HL-60 (cell line): ENCODE results near the gene FBXW5.

Experiments used
- DNase-seq, 2 experiments: peaks; one replicate each; pipeline ENCODE4 v3.0.0-alpha.2; 2010 to 2020; ENCODE audit warnings: low read depth in 1 of 2, low spot score in 1 of 2
- H3K27ac ChIP-seq: fragments of 250-450 bp; sonication (Bioruptor Pico); replicated peaks from 2 replicates; pipeline ENCODE4 v1.5.1; 2020; ENCODE audit warnings: mild to moderate bottlenecking, moderate library complexity
- H3K27me3 ChIP-seq: fragments of 250-450 bp; sonication (Bioruptor Pico); 2 replicates; pipeline ENCODE4 v1.5.1; 2021; ENCODE audit warnings: mild to moderate bottlenecking, moderate library complexity; ENCODE audit not compliant: insufficient read depth, poor library complexity, severe bottlenecking
- H3K4me3 ChIP-seq: replicated peaks from 2 replicates; pipeline ENCODE4 v1.5.1; 2011; ENCODE audit warnings: mild to moderate bottlenecking, control low read depth, low read length; ENCODE audit not compliant: insufficient read depth
- GABPA ChIP-seq: IDR thresholded peaks from 2 replicates; pipeline ENCODE4 v1.6.1; 2012; ENCODE audit warnings: low read depth
- POLR2AphosphoS5 ChIP-seq: IDR thresholded peaks from 2 replicates; pipeline ENCODE4 v1.6.1; 2012; ENCODE audit warnings: low read depth
- SPI1 ChIP-seq: IDR thresholded peaks from 2 replicates; pipeline ENCODE4 v1.6.1; 2012; ENCODE audit warnings: low read depth, mild to moderate bottlenecking, borderline replicate concordance
- TF ChIP-seq, protein P1 (sequence below): IDR thresholded peaks from 2 replicates; pipeline ENCODE4 v1.6.1; 2012; ENCODE audit warnings: low read depth; ENCODE audit not compliant: insufficient replicate concordance
- TF ChIP-seq, protein P2 (sequence below): IDR thresholded peaks from one replicate; pipeline ENCODE4 v1.5.1; 2011; ENCODE audit warnings: low read length, control low read depth, inconsistent platforms; ENCODE audit not compliant: insufficient read depth

Gene FBXW5

DNA sequence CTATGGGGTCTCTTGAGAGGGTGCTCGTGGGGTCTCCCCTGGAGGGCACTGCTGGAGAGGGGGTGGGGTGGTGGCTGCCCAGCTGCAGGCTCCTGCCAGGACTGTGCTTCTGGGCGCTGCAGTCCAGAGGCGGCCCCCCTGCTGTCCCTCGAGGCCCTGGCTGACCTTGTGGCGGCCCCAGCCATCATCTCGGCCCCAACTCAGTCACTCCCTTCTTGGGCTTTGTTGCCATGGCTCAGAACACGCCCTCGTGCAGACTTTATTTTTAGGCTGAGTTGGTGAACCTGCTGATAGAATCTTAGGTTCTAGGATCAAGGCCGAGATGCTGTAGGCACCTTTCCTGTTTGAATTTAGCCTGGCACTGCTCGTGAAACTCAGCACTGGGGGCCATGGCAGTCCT is 22.8 kb downstream of the FBXW5 start:
- H3K27ac ChIP-seq, result no peak overlapping the region
- no peaks in the 10 kb centered on the region for H3K27me3 ChIP-seq
- TF ChIP-seq SPI1, result no peak
- no peak for TF ChIP-seq GABPA
- TF ChIP-seq, protein P1, sequence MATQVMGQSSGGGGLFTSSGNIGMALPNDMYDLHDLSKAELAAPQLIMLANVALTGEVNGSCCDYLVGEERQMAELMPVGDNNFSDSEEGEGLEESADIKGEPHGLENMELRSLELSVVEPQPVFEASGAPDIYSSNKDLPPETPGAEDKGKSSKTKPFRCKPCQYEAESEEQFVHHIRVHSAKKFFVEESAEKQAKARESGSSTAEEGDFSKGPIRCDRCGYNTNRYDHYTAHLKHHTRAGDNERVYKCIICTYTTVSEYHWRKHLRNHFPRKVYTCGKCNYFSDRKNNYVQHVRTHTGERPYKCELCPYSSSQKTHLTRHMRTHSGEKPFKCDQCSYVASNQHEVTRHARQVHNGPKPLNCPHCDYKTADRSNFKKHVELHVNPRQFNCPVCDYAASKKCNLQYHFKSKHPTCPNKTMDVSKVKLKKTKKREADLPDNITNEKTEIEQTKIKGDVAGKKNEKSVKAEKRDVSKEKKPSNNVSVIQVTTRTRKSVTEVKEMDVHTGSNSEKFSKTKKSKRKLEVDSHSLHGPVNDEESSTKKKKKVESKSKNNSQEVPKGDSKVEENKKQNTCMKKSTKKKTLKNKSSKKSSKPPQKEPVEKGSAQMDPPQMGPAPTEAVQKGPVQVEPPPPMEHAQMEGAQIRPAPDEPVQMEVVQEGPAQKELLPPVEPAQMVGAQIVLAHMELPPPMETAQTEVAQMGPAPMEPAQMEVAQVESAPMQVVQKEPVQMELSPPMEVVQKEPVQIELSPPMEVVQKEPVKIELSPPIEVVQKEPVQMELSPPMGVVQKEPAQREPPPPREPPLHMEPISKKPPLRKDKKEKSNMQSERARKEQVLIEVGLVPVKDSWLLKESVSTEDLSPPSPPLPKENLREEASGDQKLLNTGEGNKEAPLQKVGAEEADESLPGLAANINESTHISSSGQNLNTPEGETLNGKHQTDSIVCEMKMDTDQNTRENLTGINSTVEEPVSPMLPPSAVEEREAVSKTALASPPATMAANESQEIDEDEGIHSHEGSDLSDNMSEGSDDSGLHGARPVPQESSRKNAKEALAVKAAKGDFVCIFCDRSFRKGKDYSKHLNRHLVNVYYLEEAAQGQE, result no peak
- no peak for TF ChIP-seq POLR2AphosphoS5
- TF ChIP-seq, protein P2, sequence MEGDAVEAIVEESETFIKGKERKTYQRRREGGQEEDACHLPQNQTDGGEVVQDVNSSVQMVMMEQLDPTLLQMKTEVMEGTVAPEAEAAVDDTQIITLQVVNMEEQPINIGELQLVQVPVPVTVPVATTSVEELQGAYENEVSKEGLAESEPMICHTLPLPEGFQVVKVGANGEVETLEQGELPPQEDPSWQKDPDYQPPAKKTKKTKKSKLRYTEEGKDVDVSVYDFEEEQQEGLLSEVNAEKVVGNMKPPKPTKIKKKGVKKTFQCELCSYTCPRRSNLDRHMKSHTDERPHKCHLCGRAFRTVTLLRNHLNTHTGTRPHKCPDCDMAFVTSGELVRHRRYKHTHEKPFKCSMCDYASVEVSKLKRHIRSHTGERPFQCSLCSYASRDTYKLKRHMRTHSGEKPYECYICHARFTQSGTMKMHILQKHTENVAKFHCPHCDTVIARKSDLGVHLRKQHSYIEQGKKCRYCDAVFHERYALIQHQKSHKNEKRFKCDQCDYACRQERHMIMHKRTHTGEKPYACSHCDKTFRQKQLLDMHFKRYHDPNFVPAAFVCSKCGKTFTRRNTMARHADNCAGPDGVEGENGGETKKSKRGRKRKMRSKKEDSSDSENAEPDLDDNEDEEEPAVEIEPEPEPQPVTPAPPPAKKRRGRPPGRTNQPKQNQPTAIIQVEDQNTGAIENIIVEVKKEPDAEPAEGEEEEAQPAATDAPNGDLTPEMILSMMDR, result no peak
- no peak for DNase-seq
- no peak overlapping the region for H3K4me3 ChIP-seq

DNA sequence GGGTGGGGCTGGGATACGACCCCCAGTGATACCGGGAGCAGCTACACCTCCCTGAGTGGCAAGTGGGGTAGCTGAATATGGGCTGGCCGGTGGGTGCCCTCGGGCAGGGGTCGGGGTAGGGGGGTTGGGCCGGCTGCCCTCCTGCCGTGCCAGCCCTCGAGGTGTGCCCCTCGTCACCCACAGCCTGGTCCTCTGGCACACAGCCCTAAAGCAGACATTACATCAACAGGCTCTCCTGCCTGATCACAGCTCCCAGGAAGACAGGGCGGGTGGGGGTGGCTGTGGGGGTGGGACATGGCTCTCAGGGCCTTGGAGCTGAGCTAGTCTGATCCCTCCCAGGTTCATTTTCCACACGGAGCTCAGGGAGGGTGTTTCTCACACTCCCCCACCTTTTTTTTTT is 23.2 kb downstream of the FBXW5 start:
- TF ChIP-seq, protein P1, result no peak
- TF ChIP-seq SPI1 (no peak), POLR2AphosphoS5 (no peak), GABPA (no peak)
- TF ChIP-seq, protein P2, result no peak
- H3K4me3 ChIP-seq, result no peak overlapping the region
- no peak for DNase-seq
- H3K27me3 ChIP-seq, result no peaks in the 10 kb centered on the region
- no peak overlapping the region for H3K27ac ChIP-seq

DNA sequence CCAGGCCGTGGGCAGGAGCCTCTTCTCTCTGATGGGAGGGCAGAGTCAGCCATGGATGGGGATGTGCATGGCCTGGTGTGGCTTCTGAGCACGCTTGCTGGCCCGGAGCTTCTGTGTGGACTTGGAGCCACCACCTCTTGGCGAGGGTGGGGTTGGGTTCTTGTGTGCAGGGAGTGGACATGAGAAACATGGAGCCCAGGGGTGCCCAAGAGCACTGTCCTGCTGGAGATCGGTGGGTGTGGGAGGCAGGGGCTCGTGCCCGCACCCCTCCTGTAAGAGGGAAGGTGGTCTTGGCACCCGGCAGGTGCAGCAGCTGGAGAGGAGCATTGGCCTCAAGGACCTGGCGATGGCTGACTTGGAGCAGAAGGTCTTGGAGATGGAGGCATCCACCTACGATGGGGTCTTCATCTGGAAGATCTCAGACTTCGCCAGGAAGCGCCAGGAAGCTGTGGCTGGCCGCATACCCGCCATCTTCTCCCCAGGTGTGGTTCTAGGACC is 23.8 kb downstream of the FBXW5 start:
- H3K27ac ChIP-seq, result no peak overlapping the region
- DNase-seq, result no peak
- no peaks in the 10 kb centered on the region for H3K27me3 ChIP-seq
- no peak overlapping the region for H3K4me3 ChIP-seq
- TF ChIP-seq, protein P2, result no peak
- no peak for TF ChIP-seq SPI1
- TF ChIP-seq POLR2AphosphoS5, result no peak
- TF ChIP-seq, protein P1, result no peak
- no peak for TF ChIP-seq GABPA
